PC-9 (cell line): ENCODE measurements around the gene TBC1D10B. TPM values are rescaled to one million over a fixed set of nuclear protein-coding genes. Genes with fewer than 3 reads are reported as not detected.
"Not testable (repeated sequence)": the region's sequence is repeated elsewhere in the genome, so short reads cannot be mapped to it uniquely, and the experiment has no call there.

Source experiments
- BruUV-seq: library from RNA; stranded (reverse); fragments of 400-500 nt; replicated peaks from 2 replicates; lab custom pipeline; 2021; lab: Mats Ljungman, UMichigan
- CTCF ChIA-PET: fragments of 300-600 bp; sonication (Branson Sonifier 250); formaldehyde crosslinking; loops from one replicate; lab custom pipeline; 2022; ENCODE audit warnings: antibody characterized with exemption; lab: Charles Lee
- POLR2A ChIA-PET: fragments of 300-600 bp; sonication (Branson Sonifier 250); formaldehyde crosslinking; loops from one replicate; lab custom pipeline; 2022; ENCODE audit warnings: antibody characterized with exemption; ENCODE audit not compliant: unreplicated experiment; lab: Charles Lee
- DNase-seq, 2 experiments: peaks; one replicate each; pipeline versions ENCODE4 v3.0.0 to v3.0.0-alpha.2; 2015 to 2022; ENCODE audit warnings: mixed read lengths in 1 of 2
- H2AFZ ChIP-seq: fragments of 200-600 bp; sonication (generic); 2 replicates; pipeline ENCODE4 v1.8.1; 2017; ENCODE audit warnings: antibody characterized with exemption
- H3F3A ChIP-seq: fragments of 200-600 bp; sonication (generic); 2 replicates; pipeline ENCODE4 v1.8.1; 2017; ENCODE audit warnings: antibody characterized with exemption, mild to moderate bottlenecking, low read depth; ENCODE audit not compliant: insufficient read depth
- H3K27ac ChIP-seq: fragments of 200-600 bp; sonication (generic); 2 replicates; pipeline ENCODE4 v1.6.1; 2016; ENCODE audit warnings: mixed run types
- H3K27me3 ChIP-seq: fragments of 200-600 bp; sonication (generic); 2 replicates; pipeline ENCODE4 v1.6.1; 2016; ENCODE audit warnings: low read depth, mixed run types; ENCODE audit not compliant: insufficient read depth
- H3K36me3 ChIP-seq: fragments of 200-600 bp; sonication (generic); 2 replicates; pipeline ENCODE4 v1.6.1; 2016; ENCODE audit warnings: low read depth, mixed run types
- H3K4me1 ChIP-seq: fragments of 200-600 bp; sonication (generic); replicated peaks from 2 replicates; pipeline ENCODE4 v1.6.1; 2016; ENCODE audit warnings: mixed run types; ENCODE audit not compliant: insufficient read depth
- H3K4me2 ChIP-seq: fragments of 200-600 bp; sonication (generic); 2 replicates; pipeline ENCODE4 v1.6.1; 2017; ENCODE audit warnings: mixed run types
- H3K4me3 ChIP-seq: fragments of 200-600 bp; sonication (generic); 2 replicates; pipeline ENCODE4 v1.6.1; 2016; ENCODE audit warnings: mixed run types
- H3K79me2 ChIP-seq: fragments of 200-600 bp; sonication (generic); 2 replicates; pipeline ENCODE4 v1.6.1; 2017; ENCODE audit warnings: low read depth, mixed run types
- H3K9me2 ChIP-seq: fragments of 200-600 bp; sonication (generic); 2 replicates; pipeline ENCODE4 v1.8.1; 2017; ENCODE audit warnings: mild to moderate bottlenecking; ENCODE audit not compliant: insufficient read depth
- H3K9me3 ChIP-seq: fragments of 200-600 bp; sonication (generic); 2 replicates; pipeline ENCODE4 v1.8.1; 2016; ENCODE audit warnings: low read depth; ENCODE audit not compliant: insufficient read depth
- H4K20me1 ChIP-seq: fragments of 200-600 bp; sonication (generic); 2 replicates; pipeline ENCODE4 v1.8.1; 2017; ENCODE audit not compliant: insufficient read depth
- CTCF ChIP-seq: fragments of 200-600 bp; sonication (generic); conservative IDR thresholded peaks from 2 replicates; pipeline ENCODE4 v1.6.1; 2017; ENCODE audit warnings: mixed run types, antibody characterized with exemption, mild to moderate bottlenecking, moderate library complexity
- EZH2 ChIP-seq: fragments of 200-600 bp; sonication (generic); IDR thresholded peaks from 2 replicates; pipeline ENCODE4 v1.8.0; 2017; ENCODE audit warnings: antibody characterized with exemption, low read depth
- intact Hi-C: fragments of 100-400 bp; cut with micrococcal nuclease; formaldehyde crosslinking; loops from one replicate; pipeline ENCODE4 v1.10.0; 2022; ENCODE audit not compliant: unreplicated experiment
- total RNA-seq: library from RNA; stranded (reverse); gene quantifications from 2 replicates; pipeline ENCODE4 v1.2.3, GENCODE V29; 2021

Gene TBC1D10B
- total RNA-seq, 1 experiment from 2014 or later, result 85.0 TPM

GRCh38 chr16:30348113-30348512 is 22.2 kb downstream of the TBC1D10B start:
- Histone ChIP-seq H3K4me2 (no peak overlapping the region), H3K4me3 (no peak overlapping the region), H3K9me3 (no peaks in the 10 kb centered on the region), H4K20me1 (no peaks in the 10 kb centered on the region; the same call in 1 of the 2 replicates), H3K27me3 (no peaks in the 10 kb centered on the region), H3K36me3 (peaks cover 13% of the 10 kb centered on the region; the same call in 1 of the 2 replicates), H3K4me1 (no peaks in the 10 kb centered on the region), H3K79me2 (peaks cover 2% of the 10 kb centered on the region), H2AFZ (no peak overlapping the region), H3K9me2 (no peaks in the 10 kb centered on the region), H3F3A (peaks cover 24% of the 10 kb centered on the region; the same call in 1 of the 2 replicates), H3K27ac (no peak overlapping the region)
- POLR2A ChIA-PET, result no interaction called here
- no peak for DNase-seq
- TF ChIP-seq EZH2, result no peak
- TF ChIP-seq CTCF, result no peak
- no TSS peak for BruUV-seq
- intact Hi-C loops, result no loop called here
- CTCF ChIA-PET, result no interaction called here

- ChIA-PET POLR2A (no interaction called here), CTCF (no interaction called here)
- Histone ChIP-seq H4K20me1 (no peaks in the 10 kb centered on the region), H3K4me3 (no peak overlapping the region), H3K36me3 (peaks cover 8% of the 10 kb centered on the region; the same call in 1 of the 2 replicates), H3K27ac (no peak overlapping the region), H3F3A (peaks cover 24% of the 10 kb centered on the region; the same call in 1 of the 2 replicates), H3K9me2 (no peaks in the 10 kb centered on the region), H3K9me3 (no peaks in the 10 kb centered on the region), H3K79me2 (no peaks in the 10 kb centered on the region), H3K4me1 (no peaks in the 10 kb centered on the region), H3K4me2 (no peak overlapping the region), H2AFZ (no peak overlapping the region), H3K27me3 (no peaks in the 10 kb centered on the region)
- intact Hi-C loops, result no loop called here
- BruUV-seq, result no TSS peak
- TF ChIP-seq CTCF (no peak), EZH2 (no peak)
- DNase-seq, result no peak
Observed at GRCh38 chr16:30346286-30346685, 24.0 kb downstream of the TBC1D10B start.

- H3F3A ChIP-seq, H3K9me3 ChIP-seq, H3K27ac ChIP-seq, CTCF ChIA-PET, DNase-seq, H2AFZ ChIP-seq, H4K20me1 ChIP-seq, intact Hi-C loops, BruUV-seq, H3K4me3 ChIP-seq, POLR2A ChIA-PET, H3K9me2 ChIP-seq, H3K36me3 ChIP-seq, H3K79me2 ChIP-seq, H3K4me2 ChIP-seq, H3K27me3 ChIP-seq, H3K4me1 ChIP-seq: not testable (repeated sequence)
Observed at GRCh38 chr16:30343491-30343820, 26.8 kb downstream of the TBC1D10B start.
